Upper lobe of right lung (tissue), 1 donor: ENCODE data around the gene CD300LD. TPM values are rescaled to one million over a fixed set of nuclear protein-coding genes. Genes with fewer than 3 reads are reported as not detected.

Experiments used
- ATAC-seq: fragments of 200-7000 bp; cut with Tn5 transposase; one replicate; pipeline ENCODE4 v1.9.1; 2020; ENCODE audit warnings: mild to moderate bottlenecking, moderate library complexity
- DNase-seq: peaks from one replicate; pipeline ENCODE4 v3.0.0-alpha.2; 2020
- H3K27ac ChIP-seq: fragments of 200-600 bp; one replicate; pipeline ENCODE4 v1.8.0; 2022
- H3K27me3 ChIP-seq: fragments of 200-600 bp; one replicate; pipeline ENCODE4 v1.8.0; 2022; ENCODE audit warnings: mild to moderate bottlenecking
- H3K36me3 ChIP-seq: fragments of 200-600 bp; one replicate; pipeline ENCODE4 v1.8.0; 2022
- H3K4me1 ChIP-seq: fragments of 200-600 bp; one replicate; pipeline ENCODE4 v1.8.0; 2022
- H3K4me3 ChIP-seq: fragments of 200-600 bp; one replicate; pipeline ENCODE4 v1.8.0; 2022; ENCODE audit warnings: mild to moderate bottlenecking
- H3K9me3 ChIP-seq: fragments of 200-600 bp; one replicate; pipeline ENCODE4 v1.8.0; 2022
- intact Hi-C: fragments of 100-400 bp; cut with DNase I; formaldehyde crosslinking; loops from one replicate; pipeline ENCODE4 v1.11.0; 2022
- total RNA-seq: library from RNA; stranded (reverse); fragmentation: NEBNext Ultra II Directional; extraction: Animal tissue kit (Norgen Biotek cat#: 25700); gene quantifications from one replicate; pipeline ENCODE4 v1.2.1, GENCODE V29; 2021
- TF ChIP-seq, protein P1 (sequence below): fragments of 200-600 bp; IDR thresholded peaks from one replicate; pipeline ENCODE4 v1.8.0; 2022; ENCODE audit warnings: antibody characterized with exemption
- donor health status: DM: no; HTN: yes; CAD: no; lungs with severe emphysema.

CD300LD gene
- total RNA-seq, 1 donor from 2014 or later: not detected

DNA sequence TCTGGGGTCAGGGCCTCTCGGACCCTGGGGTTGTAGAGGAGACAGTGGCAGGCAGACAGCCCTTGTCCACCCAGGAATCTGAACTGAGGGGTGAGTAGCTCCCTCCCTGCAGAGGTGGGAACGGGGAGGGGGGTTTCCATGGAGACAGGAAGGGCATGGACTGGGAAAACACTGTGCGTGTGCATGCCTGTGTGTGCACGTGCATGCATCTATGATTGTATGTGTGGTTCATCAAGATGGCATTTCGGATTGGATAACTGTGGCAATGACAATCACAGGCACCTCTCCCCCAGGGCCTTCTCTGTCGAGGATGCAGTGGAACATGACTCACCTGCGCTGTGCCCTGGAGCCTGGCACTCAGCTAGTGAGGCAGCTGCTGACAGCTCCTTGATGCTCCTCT lies 40.0 kb downstream of the CD300LD start:
- intact Hi-C loops: no loop called here
- Histone ChIP-seq H3K36me3 (no peaks in the 10 kb centered on the region), H3K4me3 (no peak overlapping the region), H3K9me3 (no peaks in the 10 kb centered on the region), H3K4me1 (no peaks in the 10 kb centered on the region), H3K27ac (no peak overlapping the region), H3K27me3 (no peaks in the 10 kb centered on the region)
- TF ChIP-seq, protein P1, sequence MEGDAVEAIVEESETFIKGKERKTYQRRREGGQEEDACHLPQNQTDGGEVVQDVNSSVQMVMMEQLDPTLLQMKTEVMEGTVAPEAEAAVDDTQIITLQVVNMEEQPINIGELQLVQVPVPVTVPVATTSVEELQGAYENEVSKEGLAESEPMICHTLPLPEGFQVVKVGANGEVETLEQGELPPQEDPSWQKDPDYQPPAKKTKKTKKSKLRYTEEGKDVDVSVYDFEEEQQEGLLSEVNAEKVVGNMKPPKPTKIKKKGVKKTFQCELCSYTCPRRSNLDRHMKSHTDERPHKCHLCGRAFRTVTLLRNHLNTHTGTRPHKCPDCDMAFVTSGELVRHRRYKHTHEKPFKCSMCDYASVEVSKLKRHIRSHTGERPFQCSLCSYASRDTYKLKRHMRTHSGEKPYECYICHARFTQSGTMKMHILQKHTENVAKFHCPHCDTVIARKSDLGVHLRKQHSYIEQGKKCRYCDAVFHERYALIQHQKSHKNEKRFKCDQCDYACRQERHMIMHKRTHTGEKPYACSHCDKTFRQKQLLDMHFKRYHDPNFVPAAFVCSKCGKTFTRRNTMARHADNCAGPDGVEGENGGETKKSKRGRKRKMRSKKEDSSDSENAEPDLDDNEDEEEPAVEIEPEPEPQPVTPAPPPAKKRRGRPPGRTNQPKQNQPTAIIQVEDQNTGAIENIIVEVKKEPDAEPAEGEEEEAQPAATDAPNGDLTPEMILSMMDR: no peak
- no peak for ATAC-seq
- DNase-seq: no peak

- no peak overlapping the region for H3K4me3 ChIP-seq
- intact Hi-C loops: no loop called here
- ATAC-seq: no peak
- no peaks in the 10 kb centered on the region for H3K36me3 ChIP-seq
- no peak overlapping the region for H3K27ac ChIP-seq
- DNase-seq: no peak
- TF ChIP-seq, protein P1: no peak
- no peaks in the 10 kb centered on the region for H3K9me3 ChIP-seq
- no peaks in the 10 kb centered on the region for H3K27me3 ChIP-seq
- no peaks in the 10 kb centered on the region for H3K4me1 ChIP-seq
Measured at GRCh38 chr17:74550602-74551001, 41.5 kb downstream of the CD300LD start.

- Histone ChIP-seq H3K9me3 (no peaks in the 10 kb centered on the region), H3K27me3 (no peaks in the 10 kb centered on the region), H3K36me3 (no peaks in the 10 kb centered on the region), H3K4me1 (no peaks in the 10 kb centered on the region), H3K27ac (no peak overlapping the region), H3K4me3 (no peak overlapping the region)
- intact Hi-C loops: no loop called here
- no peak for DNase-seq
- TF ChIP-seq, protein P1: no peak
- no peak for ATAC-seq
Measured at GRCh38 chr17:74549343-74549742, 42.7 kb downstream of the CD300LD start.

GRCh38 chr17:74547736-74548135 lies 44.3 kb downstream of the CD300LD start:
- no peak for DNase-seq
- TF ChIP-seq, protein P1: no peak
- no peaks in the 10 kb centered on the region for H3K36me3 ChIP-seq
- H3K9me3 ChIP-seq: no peaks in the 10 kb centered on the region
- H3K27ac ChIP-seq: no peak overlapping the region
- H3K4me1 ChIP-seq: no peaks in the 10 kb centered on the region
- no peaks in the 10 kb centered on the region for H3K27me3 ChIP-seq
- intact Hi-C loops: no loop called here
- no peak overlapping the region for H3K4me3 ChIP-seq
- no peak for ATAC-seq

- Histone ChIP-seq H3K27ac (no peak overlapping the region), H3K27me3 (no peaks in the 10 kb centered on the region), H3K4me3 (no peak overlapping the region), H3K36me3 (no peaks in the 10 kb centered on the region), H3K4me1 (no peaks in the 10 kb centered on the region), H3K9me3 (no peaks in the 10 kb centered on the region)
- intact Hi-C loops: no loop called here
- ATAC-seq: no peak
- TF ChIP-seq, protein P1: no peak
- DNase-seq: no peak
Measured at GRCh38 chr17:74547264-74547663, 44.8 kb downstream of the CD300LD start.

GRCh38 chr17:74546586-74546985 lies 45.5 kb downstream of the CD300LD start:
- DNase-seq: peak; percentile 39

More at GRCh38 chr17:74546586-74546985, 45.5 kb downstream of the CD300LD start:
- Histone ChIP-seq H3K27me3 (no peaks in the 10 kb centered on the region), H3K9me3 (no peaks in the 10 kb centered on the region), H3K36me3 (no peaks in the 10 kb centered on the region), H3K4me1 (no peaks in the 10 kb centered on the region), H3K27ac (no peak overlapping the region), H3K4me3 (no peak overlapping the region)
- TF ChIP-seq, protein P1: no peak
- intact Hi-C loops: no loop called here
- no peak for ATAC-seq
